Sigmoid colon (tissue), 7 donors: Measurements from ENCODE around the gene MALAT1. TPM values are rescaled to one million over a fixed set of nuclear protein-coding genes. Genes with fewer than 3 reads are reported as not detected.
A peak's percentile ranks its signal among the peaks of the same experiment; 100 is the strongest.

Source experiments
- DNase-seq: peaks from one replicate; pipeline ENCODE4 v3.0.0-alpha.2; 2019
- H3K27ac ChIP-seq, 4 donors: fragments of 200-600 bp; sonication (generic); one replicate each; pipeline ENCODE4 v1.5.1; 2016 to 2019; ENCODE audit warnings: mild to moderate bottlenecking in 1 of 4
- H3K27me3 ChIP-seq, 3 donors: fragments of 200-600 bp; sonication (generic); one replicate each; pipeline ENCODE4 v1.5.1; 2019; ENCODE audit warnings: mild to moderate bottlenecking in 1 of 3
- H3K36me3 ChIP-seq, 4 donors: fragments of 200-600 bp; sonication (generic); one replicate each; pipeline ENCODE4 v1.5.1; 2016 to 2019
- H3K4me1 ChIP-seq, 4 donors: fragments of 200-600 bp; sonication (generic); one replicate each; pipeline ENCODE4 v1.5.1; 2017 to 2019
- H3K4me3 ChIP-seq, 4 donors: fragments of 200-600 bp; sonication (generic); one replicate each; pipeline ENCODE4 v1.5.1; 2017 to 2019; ENCODE audit warnings: mild to moderate bottlenecking in 2 of 4, moderate library complexity in 1 of 4
- H3K9me3 ChIP-seq, 4 donors: fragments of 200-600 bp in 3 of 4; sonication (generic) in 3 of 4; one replicate each; pipeline versions ENCODE4 v1.5.1 to v1.6.1; 2013 to 2019
- CTCF ChIP-seq, 4 experiments: fragments of 450-650 bp in 3 of 4; fragments of 200-600 bp in 1 of 4; IDR thresholded peaks; one replicate each; pipeline ENCODE4 v1.5.1; 2016 to 2019; ENCODE audit warnings: antibody characterized with exemption in 4 of 4, mild to moderate bottlenecking in 3 of 4, moderate library complexity in 2 of 4
- EP300 ChIP-seq, 4 donors: sonication (generic); formaldehyde crosslinking; IDR thresholded peaks; one replicate each; pipeline ENCODE4 v1.6.1; 2017; ENCODE audit warnings: antibody characterized with exemption in 4 of 4
- POLR2A ChIP-seq, 2 donors: fragments of 450-650 bp; IDR thresholded peaks; one replicate each; pipeline ENCODE4 v1.6.1; 2016; ENCODE audit warnings: antibody characterized with exemption in 2 of 2, mild to moderate bottlenecking in 2 of 2, moderate library complexity in 2 of 2
- POLR2AphosphoS5 ChIP-seq, 4 donors: sonication (generic); formaldehyde crosslinking; IDR thresholded peaks; one replicate each; pipeline ENCODE4 v1.6.1; 2017; ENCODE audit warnings: antibody characterized with exemption in 4 of 4
- WGBS, 2 donors: extraction: QIAGEN DNeasy Blood & Tissue Kit; methylation state at CpG; one replicate each; pipeline ENCODE4 v1.1.7; 2013; 5-methylcytosine and 5-hydroxymethylcytosine counted together
- intact Hi-C: fragments of 100-400 bp; cut with DNase I; formaldehyde crosslinking; loops from one replicate; pipeline ENCODE4 v1.15.1; 2023
- polyA plus RNA-seq, 3 donors: library from polyadenylated mRNA; stranded (reverse); fragments of 200-250 nt; gene quantifications; one replicate each; pipeline ENCODE4 v1.2.3, GENCODE V29; 2013
- total RNA-seq, 4 donors: library from RNA; depleted of rRNA; stranded (reverse); fragments of >200 nt; gene quantifications; one replicate each; pipeline ENCODE4 v1.1.0, GENCODE V29; 2016
- donor health status: healthy with polysubstance abuse.
- donor health status: Bipolar disorder and iron deficiency.
- donor health status: healthy.

Gene MALAT1
- total and polyA plus RNA-seq, 7 donors: 6.6 to 32,672 (median 10,511) TPM

DNA sequence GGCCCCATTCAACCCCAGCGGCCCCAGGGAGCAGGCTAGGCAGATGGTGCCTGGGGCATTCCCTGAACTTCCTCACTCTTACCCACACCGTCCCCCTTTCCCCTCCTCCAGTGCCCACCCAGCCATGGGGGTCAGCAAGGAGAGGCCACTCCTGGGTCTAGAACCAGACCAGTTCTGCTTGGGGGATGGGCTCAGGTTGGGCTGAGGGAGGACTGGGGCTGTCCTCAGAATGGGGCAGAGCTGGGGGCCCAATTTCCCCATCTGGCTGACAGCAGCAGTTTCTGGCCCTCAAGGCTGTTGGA lies 38.4 kb downstream of the MALAT1 start:
- Histone ChIP-seq H3K36me3 (peaks cover 7 to 70% (median 38%) of the 10 kb centered on the region in 4 donors), H3K4me3 (no peak overlapping the region), H3K4me1 (peaks cover 0 to 30% (median 26%) of the 10 kb centered on the region in 4 donors), H3K27ac (no peak overlapping the region), H3K27me3 (no peaks in the 10 kb centered on the region), H3K9me3 (no peaks in the 10 kb centered on the region)
- TF ChIP-seq EP300 (IDR thresholded peaks at IDR 0.05): no peak
- no peak for TF ChIP-seq CTCF (IDR thresholded peaks at IDR 0.05)
- no peak for TF ChIP-seq POLR2AphosphoS5 (IDR thresholded peaks at IDR 0.05)
- no peak for TF ChIP-seq POLR2A (IDR thresholded peaks at IDR 0.05)
- no peak for DNase-seq
- intact Hi-C loops: no loop called here
- WGBS, 2 donors: 84 to 88% methylated on average over 2 of the region's 2 CpGs

- Histone ChIP-seq H3K27me3 (no peaks in the 10 kb centered on the region), H3K36me3 (peaks cover 2 to 67% (median 34%) of the 10 kb centered on the region in 4 donors), H3K9me3 (no peaks in the 10 kb centered on the region), H3K27ac (no peak overlapping the region), H3K4me1 (peaks cover 0 to 30% (median 26%) of the 10 kb centered on the region in 4 donors), H3K4me3 (no peak overlapping the region)
- 88 to 89% methylated on average over 18 of the region's 18 CpGs for WGBS, 2 donors
- intact Hi-C loops: no loop called here
- TF ChIP-seq CTCF (IDR thresholded peaks at IDR 0.05) (no peak), POLR2A (IDR thresholded peaks at IDR 0.05) (no peak)
- DNase-seq: peak; percentile 64
Observed at GRCh38 chr11:65537620-65538231, 38.9 kb downstream of the MALAT1 start.

- Histone ChIP-seq H3K27ac (peak overlapping the region in 1 of 4 donors; percentile 94), H3K4me3 (no peak overlapping the region), H3K4me1 (peaks cover 0 to 30% (median 26%) of the 10 kb centered on the region in 4 donors), H3K9me3 (no peaks in the 10 kb centered on the region), H3K36me3 (peaks cover 0 to 67% (median 29%) of the 10 kb centered on the region in 4 donors), H3K27me3 (no peaks in the 10 kb centered on the region)
- TF ChIP-seq POLR2AphosphoS5 (IDR thresholded peaks at IDR 0.05) (peak in 1 of 4 donors; percentile 15), POLR2A (IDR thresholded peaks at IDR 0.05) (no peak)
- 90 to 91% methylated on average over 43 of the region's 43 CpGs for WGBS, 2 donors
- intact Hi-C loops: no loop called here
- peak; percentile 68 for DNase-seq
Observed at GRCh38 chr11:65538232-65538914, 39.5 kb downstream of the MALAT1 start.

DNA sequence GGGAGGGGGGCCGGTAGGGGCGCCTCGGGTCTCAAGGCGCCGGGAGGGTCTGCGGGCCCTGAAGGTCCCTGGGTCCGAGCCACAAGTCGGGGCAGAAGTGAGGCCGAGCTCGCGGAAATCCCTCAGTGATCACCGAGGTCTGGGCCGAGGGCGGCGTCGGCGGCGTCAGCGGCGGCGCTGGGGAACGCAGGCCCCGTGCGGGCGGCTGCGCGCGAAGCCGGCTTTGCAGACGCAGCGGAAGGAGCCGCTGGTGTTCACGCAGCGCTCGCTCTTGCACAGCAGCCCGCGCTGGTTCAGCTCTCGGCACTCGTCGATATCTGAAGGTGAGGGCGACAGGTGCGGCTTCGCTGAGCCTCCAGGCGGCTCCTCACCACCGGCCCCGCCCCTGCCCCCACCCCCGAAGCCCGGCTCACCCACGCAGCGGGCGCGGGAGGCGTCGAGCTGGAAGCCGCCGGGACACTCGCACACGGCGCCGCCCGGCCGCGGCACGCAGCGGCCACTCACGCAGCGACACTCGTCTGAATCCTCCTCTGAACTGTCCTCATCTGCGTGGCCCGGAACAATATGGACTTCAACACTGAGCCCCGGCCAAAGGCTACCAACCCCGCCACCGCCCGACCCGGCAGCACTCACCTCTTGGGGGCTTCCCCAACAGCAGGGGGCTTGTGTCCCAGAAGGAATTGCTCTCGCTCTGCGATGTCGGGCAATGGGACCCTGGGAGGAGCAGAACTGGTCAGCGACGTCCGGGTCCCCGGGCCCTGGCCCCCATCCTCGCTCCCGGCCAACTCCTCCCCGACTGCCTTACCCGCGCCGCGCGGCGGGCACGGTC lies 40.3 kb downstream of the MALAT1 start:
- intact Hi-C loops: no loop called here
- 89% methylated on average over 92 of the region's 92 CpGs for WGBS, 2 donors
- H3K4me3 ChIP-seq: peak overlapping the region in 3 of 4 donors; percentile 50 to 52 (median 51)

More for the DNA sequence above, 40.3 kb downstream of the MALAT1 start:
- no peaks in the 10 kb centered on the region for H3K27me3 ChIP-seq
- no peak for TF ChIP-seq CTCF (IDR thresholded peaks at IDR 0.05)
- peak in 1 of 4 donors; percentile 1 for TF ChIP-seq POLR2AphosphoS5 (IDR thresholded peaks at IDR 0.05)
- no peak for TF ChIP-seq POLR2A (IDR thresholded peaks at IDR 0.05)
- TF ChIP-seq EP300 (IDR thresholded peaks at IDR 0.05): no peak
- H3K27ac ChIP-seq: peak overlapping the region; percentile 90 to 94 (median 91)
- no peaks in the 10 kb centered on the region for H3K9me3 ChIP-seq
- H3K4me1 ChIP-seq: peaks cover 0 to 30% (median 26%) of the 10 kb centered on the region in 4 donors
- peak; percentile 70 for DNase-seq
- peaks cover 0 to 63% (median 28%) of the 10 kb centered on the region in 4 donors for H3K36me3 ChIP-seq
